CD8-positive, alpha-beta memory T cell (primary cell): Measurements from ENCODE around the gene PPP4R4. TPM values are rescaled to one million over a fixed set of nuclear protein-coding genes. Genes with fewer than 3 reads are reported as not detected.

ENCODE experiments used
- CTCF ChIA-PET: fragments of 350-600 bp; sonication (Branson Sonifier 250); formaldehyde crosslinking; loops from one replicate; lab custom pipeline; 2021; ENCODE audit warnings: antibody characterized with exemption; lab: Charles Lee
- POLR2A ChIA-PET: fragments of 350-600 bp; sonication (Branson Sonifier 250); formaldehyde crosslinking; loops from one replicate; lab custom pipeline; 2021; ENCODE audit warnings: antibody characterized with exemption; lab: Charles Lee
- DNase-seq, 5 donors: peaks; one replicate each; pipeline versions ENCODE4 v3.0.0 to v3.0.0-alpha.2; 2020 to 2022; ENCODE audit warnings: mixed read lengths in 1 of 5
- H3K27ac ChIP-seq: one replicate; pipeline ENCODE4 v1.7.0; 2013; ENCODE audit warnings: low read depth, mild to moderate bottlenecking, low read length, moderate library complexity
- H3K27me3 ChIP-seq: 2 replicates; pipeline ENCODE4 v1.7.0; 2013; ENCODE audit warnings: low read length, mild to moderate bottlenecking; ENCODE audit not compliant: insufficient read depth, poor library complexity, severe bottlenecking
- H3K36me3 ChIP-seq: 2 replicates; pipeline ENCODE4 v1.7.0; 2013; ENCODE audit warnings: mild to moderate bottlenecking, low read length, moderate library complexity; ENCODE audit not compliant: insufficient read depth
- H3K4me1 ChIP-seq: 2 replicates; pipeline ENCODE4 v1.7.0; 2013; ENCODE audit warnings: mild to moderate bottlenecking, low read length, moderate library complexity; ENCODE audit not compliant: insufficient read depth
- H3K4me3 ChIP-seq: 2 replicates; pipeline ENCODE4 v1.7.0; 2013; ENCODE audit warnings: mild to moderate bottlenecking, low read length
- H3K9me3 ChIP-seq: 2 replicates; pipeline ENCODE4 v1.7.0; 2013; ENCODE audit warnings: mild to moderate bottlenecking, low read length
- H3K27ac Mint-ChIP-seq, 8 donors: one replicate each; pipeline ENCODE4 v1.8.0; 2020 to 2021; ENCODE audit warnings: mixed read lengths in 8 of 8, mild to moderate bottlenecking in 6 of 8, inconsistent platforms in 3 of 8, moderate library complexity in 3 of 8
- H3K27me3 Mint-ChIP-seq, 2 donors: one replicate each; pipeline ENCODE4 v1.8.0; 2020 to 2021; ENCODE audit warnings: mixed read lengths in 2 of 2, mild to moderate bottlenecking in 1 of 2, moderate library complexity in 1 of 2
- H3K36me3 Mint-ChIP-seq, 3 donors: one replicate each; pipeline ENCODE4 v1.8.0; 2020 to 2021; ENCODE audit warnings: mixed read lengths in 3 of 3, inconsistent platforms in 1 of 3, mild to moderate bottlenecking in 1 of 3
- H3K4me1 Mint-ChIP-seq, 3 donors: one replicate each; pipeline ENCODE4 v1.8.0; 2020 to 2021; ENCODE audit warnings: mixed read lengths in 3 of 3, inconsistent platforms in 1 of 3, mild to moderate bottlenecking in 1 of 3
- H3K4me3 Mint-ChIP-seq, 7 donors: one replicate each; pipeline ENCODE4 v1.8.0; 2020 to 2021; ENCODE audit warnings: mixed read lengths in 7 of 7, mild to moderate bottlenecking in 6 of 7, moderate library complexity in 4 of 7, inconsistent platforms in 2 of 7
- H3K9me3 Mint-ChIP-seq, 5 donors: one replicate each; pipeline ENCODE4 v1.8.0; 2020 to 2022; ENCODE audit warnings: mixed read lengths in 5 of 5, mild to moderate bottlenecking in 3 of 5, moderate library complexity in 2 of 5, inconsistent platforms in 1 of 5
- polyA plus RNA-seq: library from polyadenylated mRNA; unstranded; fragments of 300-500 nt; fragmentation: Illumina TruSeq; gene quantifications from one replicate; pipeline ENCODE4 v1.2.3, GENCODE V29; 2021
- total RNA-seq, 2 experiments: library from RNA; stranded (reverse); gene quantifications; one replicate each; pipeline ENCODE4 v1.2.3, GENCODE V29; 2021

PPP4R4 gene
- total and polyA plus RNA-seq, 3 experiments from 2014 or later, result 0.17 to 1.8 (median 1.2) TPM

GRCh38 chr14:94316692-94317091 lies 142.6 kb downstream of the PPP4R4 start:
- peaks cover 2 to 16% (median 4%) of the 10 kb centered on the region in 5 donors for H3K9me3 Mint-ChIP-seq
- Histone ChIP-seq H3K4me3 (no peak overlapping the region), H3K9me3 (no peaks in the 10 kb centered on the region), H3K36me3 (no peaks in the 10 kb centered on the region), H3K27ac (no peak overlapping the region), H3K27me3 (no peaks in the 10 kb centered on the region), H3K4me1 (no peaks in the 10 kb centered on the region)
- H3K36me3 Mint-ChIP-seq, result no peaks in the 10 kb centered on the region
- no peaks in the 10 kb centered on the region for H3K4me1 Mint-ChIP-seq
- DNase-seq, result no peak
- peaks cover 3 to 13% of the 10 kb centered on the region in 2 donors for H3K27me3 Mint-ChIP-seq
- ChIA-PET CTCF (no interaction called here), POLR2A (no interaction called here)
- H3K27ac Mint-ChIP-seq, result no peak overlapping the region
- H3K4me3 Mint-ChIP-seq, result no peak overlapping the region

GRCh38 chr14:94317259-94317658 lies 143.1 kb downstream of the PPP4R4 start:
- H3K36me3 Mint-ChIP-seq, result no peaks in the 10 kb centered on the region
- H3K4me1 ChIP-seq, result no peaks in the 10 kb centered on the region
- peaks cover 2 to 16% (median 4%) of the 10 kb centered on the region in 5 donors for H3K9me3 Mint-ChIP-seq
- no peaks in the 10 kb centered on the region for H3K4me1 Mint-ChIP-seq
- ChIA-PET POLR2A (no interaction called here), CTCF (no interaction called here)
- no peak overlapping the region for H3K4me3 Mint-ChIP-seq
- H3K27ac Mint-ChIP-seq, result no peak overlapping the region
- H3K27me3 ChIP-seq, result no peaks in the 10 kb centered on the region
- H3K27me3 Mint-ChIP-seq, result peaks cover 4 to 9% of the 10 kb centered on the region in 2 donors
- no peaks in the 10 kb centered on the region for H3K36me3 ChIP-seq
- DNase-seq, result no peak
- H3K9me3 ChIP-seq, result no peaks in the 10 kb centered on the region
- H3K27ac ChIP-seq, result no peak overlapping the region
- H3K4me3 ChIP-seq, result no peak overlapping the region

GRCh38 chr14:94320243-94320642 lies 146.1 kb downstream of the PPP4R4 start:
- Mint-ChIP-seq H3K36me3 (no peaks in the 10 kb centered on the region), H3K27ac (no peak overlapping the region), H3K4me3 (no peak overlapping the region), H3K27me3 (peaks cover 0 to 4% of the 10 kb centered on the region in 2 donors), H3K4me1 (no peaks in the 10 kb centered on the region), H3K9me3 (peaks cover 0 to 15% (median 3%) of the 10 kb centered on the region in 5 donors)
- H3K27me3 ChIP-seq, result no peaks in the 10 kb centered on the region
- no peaks in the 10 kb centered on the region for H3K36me3 ChIP-seq
- no peak overlapping the region for H3K4me3 ChIP-seq
- no peak for DNase-seq
- CTCF ChIA-PET, result no interaction called here
- no peaks in the 10 kb centered on the region for H3K9me3 ChIP-seq
- H3K4me1 ChIP-seq, result no peaks in the 10 kb centered on the region
- POLR2A ChIA-PET, result no interaction called here
- H3K27ac ChIP-seq, result no peak overlapping the region

GRCh38 chr14:94321421-94322271 lies 147.5 kb downstream of the PPP4R4 start:
- DNase-seq, result no peak
- H3K9me3 Mint-ChIP-seq, result peaks cover 0 to 6% (median 2%) of the 10 kb centered on the region in 5 donors
- peaks cover 3 to 4% of the 10 kb centered on the region in 2 donors for H3K27me3 Mint-ChIP-seq
- no peak overlapping the region for H3K4me3 Mint-ChIP-seq
- no peak overlapping the region for H3K27ac Mint-ChIP-seq
- no peaks in the 10 kb centered on the region for H3K36me3 Mint-ChIP-seq
- Histone ChIP-seq H3K4me1 (no peaks in the 10 kb centered on the region), H3K4me3 (no peak overlapping the region), H3K36me3 (no peaks in the 10 kb centered on the region), H3K27ac (no peak overlapping the region), H3K27me3 (no peaks in the 10 kb centered on the region), H3K9me3 (no peaks in the 10 kb centered on the region)
- ChIA-PET POLR2A (no interaction called here), CTCF (no interaction called here)
- no peaks in the 10 kb centered on the region for H3K4me1 Mint-ChIP-seq

GRCh38 chr14:94322648-94323570 lies 148.8 kb downstream of the PPP4R4 start, which contains the start of gene SERPINA6:
SERPINA6 (minus strand) TSS chr14:94323336; CDS start chr14:94314648, 8,688 bp downstream.
- H3K27me3 Mint-ChIP-seq, result peaks cover 3 to 4% of the 10 kb centered on the region in 2 donors
- peaks cover 0 to 2% (median under 1%) of the 10 kb centered on the region in 5 donors for H3K9me3 Mint-ChIP-seq
- no peaks in the 10 kb centered on the region for H3K36me3 Mint-ChIP-seq
- H3K27ac ChIP-seq, result no peak within 1 kb of the TSS
- DNase-seq, result no peak
- CTCF ChIA-PET, result no interaction called here
- H3K4me1 Mint-ChIP-seq, result no peaks in the 10 kb centered on the region
- H3K27ac Mint-ChIP-seq, result no peak within 1 kb of the TSS
- H3K36me3 ChIP-seq, result no peaks in the 10 kb centered on the region
- no peaks in the 10 kb centered on the region for H3K9me3 ChIP-seq
- H3K27me3 ChIP-seq, result no peaks in the 10 kb centered on the region
- no peak within 1 kb of the TSS for H3K4me3 Mint-ChIP-seq
- H3K4me3 ChIP-seq, result no peak within 1 kb of the TSS
- H3K4me1 ChIP-seq, result no peaks in the 10 kb centered on the region
- POLR2A ChIA-PET, result no interaction called here

GRCh38 chr14:94328196-94328595 lies 154.1 kb downstream of the PPP4R4 start:
- Histone ChIP-seq H3K4me3 (no peak overlapping the region), H3K4me1 (no peaks in the 10 kb centered on the region), H3K9me3 (no peaks in the 10 kb centered on the region), H3K36me3 (no peaks in the 10 kb centered on the region), H3K27ac (no peak overlapping the region), H3K27me3 (no peaks in the 10 kb centered on the region)
- Mint-ChIP-seq H3K4me3 (no peak overlapping the region), H3K27me3 (peaks cover 0 to 4% of the 10 kb centered on the region in 2 donors), H3K36me3 (no peaks in the 10 kb centered on the region), H3K27ac (no peak overlapping the region), H3K4me1 (no peaks in the 10 kb centered on the region), H3K9me3 (no peaks in the 10 kb centered on the region)
- ChIA-PET POLR2A (no interaction called here), CTCF (no interaction called here)
- no peak for DNase-seq
